KBM-7 (cell line): ENCODE results near the gene GRK4.
"Not testable (repeated sequence)": the region's sequence is repeated elsewhere in the genome, so short reads cannot be mapped to it uniquely, and the experiment has no call there.

ENCODE experiments used
- DNase-seq: peaks from one replicate; pipeline ENCODE4 v3.0.0-alpha.2; 2015
- in situ Hi-C: fragments of 300-500 bp; cut with MboI; formaldehyde crosslinking; loops from 2 replicates; pipeline ENCODE4 v1.14.3; 2020; ENCODE audit warnings: low sequenced_read_pairs, low pct_unique_long_range_greater_than_20kb, mixed read lengths

The GRK4 gene

GRCh38 chr4:2963175-2963965, at the start of gene GRK4, which contains the start of gene NOP14:
Gene GRK4 (plus strand): TSS chr4:2963571. CDS start chr4:2964071, 500 bp downstream.
Gene NOP14 (minus strand): TSS chr4:2963406. CDS start chr4:2963319, 87 bp downstream.
- peak; percentile 97 for DNase-seq

GRCh38 chr4:2914256-2915126, 48.9 kb upstream of the GRK4 start:
- in situ Hi-C loops = no loop called here

More at GRCh38 chr4:2963175-2963965, at the start of gene GRK4, which contains the start of gene NOP14:
- in situ Hi-C loops = no loop called here

GRCh38 chr4:2915789-2916188, 47.6 kb upstream of the GRK4 start:
- no peak for DNase-seq
- in situ Hi-C loops = no loop called here

More at GRCh38 chr4:2914256-2915126, 48.9 kb upstream of the GRK4 start:
- DNase-seq = no peak

GRCh38 chr4:2916696-2917095, 46.7 kb upstream of the GRK4 start:
- DNase-seq, in situ Hi-C loops: not testable (repeated sequence)

GRCh38 chr4:2918300-2918699, 45.1 kb upstream of the GRK4 start:
- in situ Hi-C loops, DNase-seq: not testable (repeated sequence)

GRCh38 chr4:2918714-2919113, 44.7 kb upstream of the GRK4 start:
- DNase-seq, in situ Hi-C loops: not testable (repeated sequence)

GRCh38 chr4:2922453-2923101, 40.8 kb upstream of the GRK4 start:
- DNase-seq, in situ Hi-C loops: not testable (repeated sequence)

- DNase-seq = no peak
- in situ Hi-C loops = no loop called here
These were observed 40.2 kb upstream of the GRK4 start for GRCh38 chr4:2923141-2923551.

GRCh38 chr4:2923668-2924173, 39.6 kb upstream of the GRK4 start:
- in situ Hi-C loops = no loop called here
- no peak for DNase-seq

GRCh38 chr4:2924286-2924685, 39.1 kb upstream of the GRK4 start:
- DNase-seq = no peak
- in situ Hi-C loops = no loop called here

GRCh38 chr4:2924765-2925301, 38.5 kb upstream of the GRK4 start:
- DNase-seq = no peak
- in situ Hi-C loops = no loop called here

GRCh38 chr4:2925496-2925895, 37.9 kb upstream of the GRK4 start:
- in situ Hi-C loops = no loop called here
- DNase-seq = no peak

- no peak for DNase-seq
- in situ Hi-C loops = no loop called here
These were observed 37.2 kb upstream of the GRK4 start for GRCh38 chr4:2925931-2926860.

- DNase-seq = no peak
- in situ Hi-C loops = no loop called here
These were observed 36.2 kb upstream of the GRK4 start for GRCh38 chr4:2927016-2927695.

- DNase-seq = no peak
- in situ Hi-C loops = no loop called here
These were observed 35.7 kb upstream of the GRK4 start for GRCh38 chr4:2927696-2928075.

- in situ Hi-C loops = no loop called here
- DNase-seq = no peak
These were observed 34.9 kb upstream of the GRK4 start for GRCh38 chr4:2928242-2929176.
